Activated CD8-positive, alpha-beta T cell treated with anti-CD3 and anti-CD28 coated beads for 36 hours (primary cell): ENCODE results near the gene PDGFC. TPM values are rescaled to one million over a fixed set of nuclear protein-coding genes. Genes with fewer than 3 reads are reported as not detected.
A peak's percentile ranks its signal among the peaks of the same experiment; 100 is the strongest.

Experiments
- ATAC-seq: fragments of 200-7000 bp; cut with Tn5 transposase; one replicate; pipeline ENCODE4 v1.10.0; 2021; ENCODE audit warnings: mild to moderate bottlenecking, moderate library complexity
- CTCF ChIA-PET: fragments of 350-600 bp; sonication (Branson Sonifier 250); formaldehyde crosslinking; loops from one replicate; lab custom pipeline; 2021; ENCODE audit warnings: antibody characterized with exemption; lab: Charles Lee
- POLR2A ChIA-PET: fragments of 350-600 bp; sonication (Branson Sonifier 250); formaldehyde crosslinking; loops from one replicate; lab custom pipeline; 2021; ENCODE audit warnings: antibody characterized with exemption; lab: Charles Lee
- DNase-seq: peaks from one replicate; pipeline ENCODE4 v3.0.0-alpha.2; 2020
- H3K27ac Mint-ChIP-seq: one replicate; pipeline ENCODE4 v1.8.0; 2021; ENCODE audit warnings: mild to moderate bottlenecking, mixed read lengths
- H3K27me3 Mint-ChIP-seq: one replicate; pipeline ENCODE4 v1.8.0; 2021; ENCODE audit warnings: mixed read lengths
- H3K36me3 Mint-ChIP-seq: one replicate; pipeline ENCODE4 v1.8.0; 2021; ENCODE audit warnings: low read depth, mixed read lengths
- H3K4me1 Mint-ChIP-seq: one replicate; pipeline ENCODE4 v1.8.0; 2021; ENCODE audit warnings: low read depth, mixed read lengths
- H3K4me3 Mint-ChIP-seq: one replicate; pipeline ENCODE4 v1.8.0; 2021; ENCODE audit warnings: mild to moderate bottlenecking, moderate library complexity, mixed read lengths
- H3K9me3 Mint-ChIP-seq: one replicate; pipeline ENCODE4 v1.8.0; 2021; ENCODE audit warnings: mixed read lengths
- CTCF ChIP-seq: fragments of 200-600 bp; IDR thresholded peaks from one replicate; pipeline ENCODE4 v1.8.0; 2022; ENCODE audit warnings: antibody characterized with exemption, mild to moderate bottlenecking
- intact Hi-C: fragments of 100-400 bp; cut with micrococcal nuclease; formaldehyde crosslinking; loops from one replicate; pipeline ENCODE4 v1.10.0; 2022
- total RNA-seq, 2 experiments: library from RNA; stranded (reverse); gene quantifications; one replicate each; pipeline ENCODE4 v1.2.3, GENCODE V29; 2021

The PDGFC gene
- total RNA-seq, 2 experiments from 2014 or later = not detected

GRCh38 chr4:156975686-156976085 lies 4.1 kb upstream of the PDGFC start:
- no peak overlapping the region for H3K27ac Mint-ChIP-seq
- POLR2A ChIA-PET = no interaction called here
- H3K4me1 Mint-ChIP-seq = peaks cover 2% of the 10 kb centered on the region
- intact Hi-C loops = no loop called here
- H3K4me3 Mint-ChIP-seq = no peak overlapping the region
- ATAC-seq (no peak), DNase-seq (no peak)
- peaks cover 27% of the 10 kb centered on the region for H3K27me3 Mint-ChIP-seq
- no peak for TF ChIP-seq CTCF
- no peaks in the 10 kb centered on the region for H3K9me3 Mint-ChIP-seq
- no peaks in the 10 kb centered on the region for H3K36me3 Mint-ChIP-seq
- CTCF ChIA-PET = no interaction called here

- intact Hi-C loops = no loop called here
These were observed 2.7 kb upstream of the PDGFC start for GRCh38 chr4:156974264-156974663.

GRCh38 chr4:156972379-156973015 lies 898 bp upstream of the PDGFC start:
- Mint-ChIP-seq H3K27me3 (peaks cover 55% of the 10 kb centered on the region), H3K9me3 (peaks cover 1% of the 10 kb centered on the region), H3K4me3 (no peak overlapping the region), H3K36me3 (no peaks in the 10 kb centered on the region), H3K4me1 (peaks cover 5% of the 10 kb centered on the region), H3K27ac (no peak overlapping the region)
- ATAC-seq = no peak
- CTCF ChIA-PET = no interaction called here
- intact Hi-C loops = no loop called here
- POLR2A ChIA-PET = no interaction called here
- TF ChIP-seq CTCF = no peak
- DNase-seq = no peak

More at GRCh38 chr4:156974264-156974663, 2.7 kb upstream of the PDGFC start:
- CTCF ChIA-PET = no interaction called here
- H3K4me1 Mint-ChIP-seq = peaks cover 5% of the 10 kb centered on the region
- no peak for DNase-seq
- no peak overlapping the region for H3K27ac Mint-ChIP-seq
- no peaks in the 10 kb centered on the region for H3K9me3 Mint-ChIP-seq
- no peak for TF ChIP-seq CTCF
- ATAC-seq = no peak
- peaks cover 40% of the 10 kb centered on the region for H3K27me3 Mint-ChIP-seq
- POLR2A ChIA-PET = interaction anchor here (0.7 kb wide), 1 partner anchor 326 kb away, joined by 4 read pairs; no protein-coding TSS in a partner anchor
- no peaks in the 10 kb centered on the region for H3K36me3 Mint-ChIP-seq
- H3K4me3 Mint-ChIP-seq = no peak overlapping the region

GRCh38 chr4:156971165-156971675 lies 379 bp downstream of the PDGFC start:
- peaks cover 5% of the 10 kb centered on the region for H3K4me1 Mint-ChIP-seq
- H3K27ac Mint-ChIP-seq = no peak overlapping the region
- peaks cover 1% of the 10 kb centered on the region for H3K9me3 Mint-ChIP-seq
- ChIA-PET CTCF (interaction anchor here (0.7 kb wide), 1 partner anchor 215 kb away, joined by 3 read pairs; no protein-coding TSS in a partner anchor), POLR2A (no interaction called here)
- DNase-seq = no peak
- ATAC-seq = no peak
- TF ChIP-seq CTCF = no peak
- peak overlapping the region; percentile 1 for H3K4me3 Mint-ChIP-seq
- intact Hi-C loops = no loop called here
- no peaks in the 10 kb centered on the region for H3K36me3 Mint-ChIP-seq
- peaks cover 60% of the 10 kb centered on the region for H3K27me3 Mint-ChIP-seq

- Mint-ChIP-seq H3K36me3 (no peaks in the 10 kb centered on the region), H3K4me3 (peak overlapping the region; percentile 1), H3K4me1 (peaks cover 5% of the 10 kb centered on the region), H3K27ac (no peak overlapping the region), H3K9me3 (peaks cover 1% of the 10 kb centered on the region), H3K27me3 (peaks cover 60% of the 10 kb centered on the region)
- ChIA-PET POLR2A (no interaction called here), CTCF (interaction anchor here (0.7 kb wide), 1 partner anchor 216 kb away, joined by 3 read pairs; no protein-coding TSS in a partner anchor)
- DNase-seq (no peak), ATAC-seq (no peak)
- intact Hi-C loops = no loop called here
- no peak for TF ChIP-seq CTCF
These were observed 966 bp downstream of the PDGFC start for GRCh38 chr4:156970501-156971164.
